KG1 (cell line): Measurements from ENCODE around the gene SMARCC2.

Experiments
- DNase-seq: peaks from one replicate; lab custom pipeline; 2025; lab: John Stamatoyannopoulos, UW

SMARCC2 gene

DNA sequence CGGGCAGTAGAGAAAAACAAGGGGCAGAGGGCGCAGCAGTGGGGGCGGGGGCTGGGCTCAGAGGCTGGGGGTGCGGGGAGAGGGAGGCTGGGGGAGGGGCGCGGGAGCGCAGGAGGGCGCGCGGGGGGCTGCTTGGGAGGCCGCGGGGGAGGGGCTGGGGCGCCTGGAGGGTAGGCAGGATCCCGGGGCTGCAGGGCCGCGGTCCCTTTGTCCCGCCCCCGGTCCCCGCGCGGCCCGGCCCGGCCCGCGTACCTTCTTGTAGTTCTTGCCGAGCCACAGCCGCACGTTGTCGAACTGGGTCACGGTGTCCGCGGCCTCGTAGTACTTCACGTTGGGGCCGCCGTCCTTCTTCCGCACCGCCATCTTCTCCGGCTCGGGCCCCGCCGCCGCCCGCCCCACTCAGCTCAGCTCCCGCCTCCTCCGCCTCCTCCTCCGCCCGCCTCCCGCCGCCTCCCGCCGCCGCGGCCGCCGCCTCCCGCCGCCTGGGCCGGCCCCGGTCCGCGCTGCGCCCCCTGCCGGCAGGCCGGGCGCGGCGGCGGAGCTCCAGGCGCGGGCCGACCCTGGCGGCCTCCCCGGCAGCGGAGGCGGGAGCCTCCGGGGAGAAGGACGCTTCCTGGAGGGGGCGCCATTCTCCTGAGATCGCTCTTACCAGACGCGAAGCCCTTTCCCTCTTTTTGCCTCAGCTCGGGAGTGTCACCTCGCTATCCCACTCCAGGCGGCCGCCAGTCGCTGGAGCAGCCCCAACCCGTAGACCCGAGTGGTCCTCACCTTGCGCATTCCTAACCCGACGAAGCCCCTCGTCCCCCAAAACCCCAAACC, at the start of gene SMARCC2:
TSS of gene SMARCC2 (minus strand) at position 385 of the 819 bp plus-strand sequence. CDS start at position 363, 22 bp downstream.
- DNase-seq: peak; percentile 17

DNA sequence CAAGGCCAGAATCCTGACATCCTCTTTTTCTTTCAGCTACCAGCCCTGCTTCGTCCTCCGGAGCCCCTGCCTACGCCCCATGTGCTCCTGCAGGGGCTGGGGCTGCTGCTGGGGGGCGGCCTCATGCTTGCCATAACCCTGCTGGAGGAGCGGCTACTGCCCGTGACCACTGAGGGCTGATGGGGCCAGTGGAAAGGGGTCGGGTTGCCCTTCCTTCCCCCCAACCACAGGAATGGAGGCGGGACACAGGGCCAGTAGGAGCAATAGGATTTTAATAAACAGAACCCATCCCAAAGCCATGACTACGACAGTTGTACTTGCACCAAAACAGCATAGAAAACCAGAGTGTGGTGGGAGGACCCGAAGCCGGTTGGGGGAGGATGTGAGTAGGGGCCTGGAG, 48.3 kb upstream of the SMARCC2 start:
- DNase-seq: no peak

- DNase-seq: no peak
These were observed 47.7 kb upstream of the SMARCC2 start for GRCh38 chr12:56236985-56237384.

DNA sequence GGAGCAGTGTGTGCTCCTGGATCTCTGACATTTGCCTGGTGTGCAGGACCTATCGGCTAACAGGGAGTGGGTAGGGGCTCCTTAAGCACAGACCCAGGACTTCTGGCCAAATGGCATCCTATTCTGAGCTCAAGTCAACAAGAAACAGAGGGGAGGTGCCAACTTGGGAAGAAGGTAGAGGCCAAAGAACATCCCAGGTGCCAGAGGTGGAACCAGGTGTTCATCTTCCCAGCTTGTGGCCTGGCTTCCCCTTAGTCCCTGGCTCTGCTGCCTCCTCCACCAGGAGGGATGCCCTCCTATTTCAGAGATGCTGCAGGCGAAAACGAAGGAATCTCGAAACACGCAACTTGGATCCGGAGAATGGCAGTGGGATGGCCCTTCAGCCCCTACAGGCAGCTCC, 46.8 kb upstream of the SMARCC2 start:
- DNase-seq: no peak

DNA sequence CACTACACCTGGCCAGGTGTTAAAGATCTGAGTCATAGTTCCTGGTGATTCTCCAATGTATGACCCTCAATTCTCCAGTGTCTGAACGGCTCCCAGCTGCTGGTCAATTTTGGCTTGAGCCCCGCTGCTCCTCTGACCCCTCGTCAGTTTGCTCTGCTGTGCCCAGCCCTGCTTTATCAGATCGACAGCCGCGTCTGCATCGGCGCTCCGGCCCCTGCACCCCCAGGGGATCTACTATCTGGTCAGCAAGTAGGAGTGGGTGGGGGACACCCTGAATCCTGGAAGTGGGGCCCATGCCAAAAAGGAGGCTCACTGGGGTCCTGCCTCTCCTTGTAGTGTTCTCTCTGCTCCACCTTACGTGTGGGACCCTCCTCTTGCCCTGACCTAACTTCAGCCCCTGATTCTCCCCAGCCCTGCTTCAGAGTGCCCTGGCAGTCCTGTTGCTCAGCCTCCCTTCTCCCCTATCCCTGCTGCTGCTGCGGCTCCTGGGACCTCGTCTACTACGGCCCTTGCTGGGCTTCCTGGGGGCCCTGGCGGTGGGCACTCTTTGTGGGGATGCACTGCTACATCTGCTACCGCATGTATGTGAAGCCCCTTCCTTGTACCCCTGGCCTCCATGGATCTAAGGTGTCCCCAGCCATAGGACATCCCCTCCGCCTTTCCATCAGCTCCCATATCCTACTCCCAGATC, 45.6 kb upstream of the SMARCC2 start:
- no peak for DNase-seq

DNA sequence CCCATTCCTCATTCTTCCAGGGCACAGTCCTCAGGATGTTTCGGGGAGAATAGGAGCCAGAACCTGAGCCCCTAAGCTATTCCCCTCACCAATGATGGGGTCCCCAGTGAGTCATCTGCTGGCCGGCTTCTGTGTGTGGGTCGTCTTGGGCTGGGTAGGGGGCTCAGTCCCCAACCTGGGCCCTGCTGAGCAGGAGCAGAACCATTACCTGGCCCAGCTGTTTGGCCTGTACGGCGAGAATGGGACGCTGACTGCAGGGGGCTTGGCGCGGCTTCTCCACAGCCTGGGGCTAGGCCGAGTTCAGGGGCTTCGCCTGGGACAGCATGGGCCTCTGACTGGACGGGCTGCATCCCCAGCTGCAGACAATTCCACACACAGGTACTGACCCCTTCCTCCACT, 41.9 kb upstream of the SMARCC2 start:
- DNase-seq: no peak

- DNase-seq: no peak
These were observed 41.3 kb upstream of the SMARCC2 start for GRCh38 chr12:56230432-56231183.

DNA sequence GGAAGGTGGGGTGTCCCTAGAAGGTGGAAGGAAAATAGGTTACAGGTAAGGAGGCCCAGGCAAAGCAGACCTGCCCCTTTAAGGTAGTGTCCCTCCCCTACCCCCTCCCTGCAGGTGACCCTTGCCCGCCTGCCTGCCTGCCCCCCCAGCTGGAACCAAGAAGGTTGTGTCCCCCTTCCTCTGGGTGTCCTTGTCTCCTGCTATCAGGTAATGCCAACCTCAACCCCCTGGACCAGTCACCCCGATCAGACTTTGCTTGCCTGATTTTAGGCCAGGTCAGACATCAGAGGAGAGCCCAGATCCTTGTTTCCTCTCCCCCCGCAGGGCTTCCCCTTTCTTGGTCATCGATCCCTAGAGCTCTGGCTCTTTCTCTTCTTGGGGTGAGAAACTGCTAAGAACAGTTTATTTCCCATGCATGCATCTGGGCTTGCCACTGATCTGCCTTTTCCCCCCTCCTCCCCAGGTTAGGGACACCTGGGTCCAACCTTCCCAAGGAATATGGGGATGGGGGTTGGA, 40.7 kb upstream of the SMARCC2 start, which contains the start of gene SLC39A5:
TSS of gene SLC39A5 (plus strand) at position 136 of the 516 bp plus-strand sequence. CDS start 1,224 bp downstream, outside the sequence.
- DNase-seq: no peak

GRCh38 chr12:56229082-56229481, 39.8 kb upstream of the SMARCC2 start:
- no peak for DNase-seq

DNA sequence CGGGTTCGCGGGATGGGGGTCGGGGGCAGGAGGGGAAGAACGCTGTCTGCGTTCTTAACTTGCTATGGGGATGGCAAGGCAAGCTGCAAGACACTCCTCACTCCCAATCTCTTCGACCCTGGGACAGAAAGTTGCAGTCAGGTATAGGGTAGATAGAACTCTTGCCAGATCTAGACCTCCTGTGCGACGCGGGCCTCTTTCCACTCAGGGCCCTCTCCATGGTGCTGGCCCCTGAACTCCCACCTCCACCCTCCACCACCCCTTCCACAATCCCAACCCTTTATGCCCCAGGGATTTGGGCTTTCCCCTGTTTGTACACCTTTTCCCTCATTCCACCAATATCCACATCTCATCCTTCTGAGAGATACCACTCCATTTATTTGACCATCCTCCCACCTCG, 35.7 kb upstream of the SMARCC2 start:
- DNase-seq: no peak

- DNase-seq: peak; percentile 41
These were observed 34.9 kb upstream of the SMARCC2 start, which contains the start of gene NABP2 for GRCh38 chr12:56224102-56224701. NABP2 (plus strand) TSS chr12:56224342; CDS start chr12:56224857, 515 bp downstream.

- no peak for DNase-seq
These were observed 34.4 kb upstream of the SMARCC2 start for GRCh38 chr12:56223571-56224101.

- no peak for DNase-seq
These were observed 33.2 kb upstream of the SMARCC2 start for GRCh38 chr12:56222531-56222895.

GRCh38 chr12:56221757-56222530, 32.7 kb upstream of the SMARCC2 start, which contains the start of gene RNF41:
RNF41 (minus strand) TSS chr12:56221922; CDS start chr12:56214047, 7,875 bp downstream.
- DNase-seq: peak; percentile 57

GRCh38 chr12:56221232-56221756, 32.0 kb upstream of the SMARCC2 start:
- DNase-seq: no peak

- DNase-seq: no peak
These were observed 31.4 kb upstream of the SMARCC2 start for GRCh38 chr12:56220611-56221231.

DNA sequence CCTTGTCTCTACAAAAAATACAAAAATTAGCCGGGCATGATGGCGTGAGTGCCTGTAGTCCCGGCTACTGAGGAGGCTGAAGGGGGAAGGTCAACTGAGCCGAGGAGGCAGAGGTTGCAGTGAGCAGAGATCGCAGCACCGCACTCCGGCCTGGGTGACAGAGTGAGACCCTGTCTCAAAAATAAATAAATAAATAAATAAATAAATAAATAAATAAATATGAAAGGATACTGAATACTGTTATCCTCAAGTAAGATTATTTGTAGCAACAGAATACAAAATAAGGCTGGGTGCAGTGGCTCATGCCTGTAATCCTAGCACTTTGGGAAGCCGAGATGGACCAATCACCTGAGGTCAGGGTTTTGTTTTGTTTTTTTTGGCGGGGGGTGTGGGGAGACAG, 30.6 kb upstream of the SMARCC2 start:
- no peak for DNase-seq

DNA sequence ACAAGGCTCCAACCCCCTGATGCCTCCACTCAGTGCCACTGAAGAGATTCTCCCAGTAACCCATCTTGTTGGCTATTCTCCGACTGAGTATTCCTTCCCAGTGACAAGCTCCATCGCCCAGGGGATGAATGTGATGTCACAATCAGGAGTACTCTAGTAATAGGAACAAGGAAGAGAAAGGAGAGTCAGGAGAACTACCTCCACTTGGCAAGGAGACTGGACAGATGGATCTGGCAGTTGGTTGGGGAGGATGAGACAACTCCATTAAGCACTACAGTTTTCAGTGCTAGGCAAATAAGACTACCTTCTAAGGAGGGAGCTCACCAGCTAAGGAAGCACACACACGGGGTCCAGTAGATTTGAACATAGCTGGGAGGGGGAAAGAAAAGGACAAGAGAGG, 27.2 kb upstream of the SMARCC2 start:
- DNase-seq: no peak

- DNase-seq: no peak
These were observed 24.6 kb upstream of the SMARCC2 start for GRCh38 chr12:56213878-56214277.

- DNase-seq: no peak
These were observed 23.1 kb upstream of the SMARCC2 start for GRCh38 chr12:56212361-56212760.
